LHCN-M2 (cell line): ENCODE measurements around the gene PDZRN4. TPM values are rescaled to one million over a fixed set of nuclear protein-coding genes. Genes with fewer than 3 reads are reported as not detected.
"Not testable (repeated sequence)": the region's sequence is repeated elsewhere in the genome, so short reads cannot be mapped to it uniquely, and the experiment has no call there.

Source experiments
- DNase-seq: peaks from one replicate; pipeline ENCODE4 v3.0.0-alpha.2; 2012; ENCODE audit warnings: low read depth
- total RNA-seq: library from RNA; depleted of rRNA; stranded (reverse); fragments of >200 nt; gene quantifications from 2 replicates; pipeline ENCODE4 v1.2.3, GENCODE V29; 2014

Gene PDZRN4
- total RNA-seq, 1 experiment from 2014 or later: not detected

- DNase-seq: no peak
Observed at GRCh38 chr12:41556176-41556575, 368.1 kb downstream of the PDZRN4 start.

DNA sequence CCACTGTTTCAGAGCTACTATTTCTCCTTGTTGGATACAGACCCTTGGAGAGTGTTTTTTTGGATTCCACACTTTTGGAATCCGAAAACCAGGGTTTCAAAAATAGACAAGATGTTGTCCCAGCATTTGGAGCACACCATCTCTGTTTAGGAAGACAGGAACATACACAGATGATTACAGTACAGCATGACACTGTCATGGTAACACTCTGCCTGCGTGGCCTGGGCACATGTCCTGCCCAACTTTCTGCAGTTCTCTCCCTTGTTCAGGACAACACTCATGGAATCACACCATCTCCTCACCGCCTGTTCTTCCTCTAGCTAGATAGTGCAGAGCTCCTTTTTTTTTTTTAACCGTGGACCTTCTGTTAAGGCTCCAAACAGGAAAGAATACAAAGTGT is 369.2 kb downstream of the PDZRN4 start:
- no peak for DNase-seq

DNA sequence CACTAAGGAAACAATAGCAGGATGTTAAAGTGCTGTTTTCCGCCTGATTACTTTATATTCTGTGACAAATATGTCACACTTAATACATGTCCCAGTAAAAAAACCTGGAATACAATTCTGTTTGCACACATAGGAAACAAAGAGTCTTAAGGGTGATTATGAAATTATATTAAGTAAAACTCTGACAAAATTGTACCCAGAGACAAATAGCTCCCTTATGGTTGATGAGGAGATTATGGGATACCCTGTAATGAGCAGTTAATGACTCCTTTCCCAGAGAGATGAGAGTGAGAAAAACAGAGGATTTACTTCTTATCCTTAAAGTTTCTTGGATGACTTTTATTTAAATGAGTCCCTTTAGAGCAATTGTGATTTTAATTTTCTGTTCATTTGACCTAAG is 370.6 kb downstream of the PDZRN4 start:
- no peak for DNase-seq

DNA sequence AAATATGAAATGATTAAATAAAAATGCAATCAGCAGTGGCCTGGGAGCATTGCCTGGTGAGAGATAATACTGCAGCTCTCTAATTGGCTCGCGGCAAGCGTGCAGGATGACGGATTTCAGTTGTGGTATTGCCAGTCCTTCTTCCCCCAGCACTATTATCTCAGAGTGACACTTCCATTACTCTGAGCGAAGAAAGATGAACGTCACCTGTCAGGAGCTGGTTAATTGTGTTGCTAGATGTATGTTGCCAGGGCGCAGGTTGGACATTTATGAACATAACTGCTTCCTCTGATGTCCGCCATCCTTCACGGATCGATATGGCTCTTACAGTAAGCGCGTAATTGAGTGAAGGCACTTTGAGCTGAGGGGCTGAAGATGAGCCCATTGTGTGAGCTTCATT is 374.9 kb downstream of the PDZRN4 start:
- no peak for DNase-seq

- DNase-seq: no peak
Observed at GRCh38 chr12:41564816-41565215, 376.7 kb downstream of the PDZRN4 start.

DNA sequence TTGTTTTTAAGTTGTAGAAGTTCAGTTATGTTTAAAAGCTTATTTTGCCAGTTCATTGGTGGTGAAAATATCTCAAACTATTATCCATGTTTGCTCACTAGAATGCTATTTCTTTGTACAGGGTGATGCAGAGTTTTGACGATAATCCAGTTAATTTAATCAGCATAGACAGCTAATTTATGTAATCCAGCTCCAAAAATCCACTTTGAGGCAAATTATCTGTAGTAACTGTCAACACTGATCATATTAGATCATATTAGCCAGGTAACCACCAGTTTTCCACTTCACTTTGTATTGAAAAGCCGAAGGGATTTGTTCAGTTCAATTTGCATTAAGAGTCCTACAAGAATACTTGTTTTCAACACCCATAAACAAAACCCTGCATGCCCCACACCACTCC is 378.6 kb downstream of the PDZRN4 start:
- DNase-seq: no peak

GRCh38 chr12:41573445-41573844 is 385.3 kb downstream of the PDZRN4 start:
- DNase-seq: no peak

DNA sequence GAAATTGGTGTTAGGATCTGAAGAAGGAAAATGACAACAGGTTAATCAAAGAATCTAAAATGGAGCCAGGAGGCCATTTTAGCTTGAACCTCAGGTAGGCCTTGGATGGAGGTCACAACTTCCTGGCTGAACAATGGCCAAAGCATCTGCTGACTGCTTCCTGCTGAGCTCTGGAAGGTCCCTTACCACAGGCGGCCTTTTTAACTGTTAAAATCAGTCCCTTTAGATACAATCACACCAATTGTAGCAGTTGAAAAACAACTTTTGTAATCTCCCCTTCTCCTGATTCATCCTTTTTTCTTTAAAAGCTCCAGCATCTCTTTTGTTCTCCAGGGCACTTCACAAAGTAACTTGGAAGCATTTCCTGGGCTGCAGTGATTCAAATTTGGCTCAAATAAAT is 388.8 kb downstream of the PDZRN4 start:
- no peak for DNase-seq

DNA sequence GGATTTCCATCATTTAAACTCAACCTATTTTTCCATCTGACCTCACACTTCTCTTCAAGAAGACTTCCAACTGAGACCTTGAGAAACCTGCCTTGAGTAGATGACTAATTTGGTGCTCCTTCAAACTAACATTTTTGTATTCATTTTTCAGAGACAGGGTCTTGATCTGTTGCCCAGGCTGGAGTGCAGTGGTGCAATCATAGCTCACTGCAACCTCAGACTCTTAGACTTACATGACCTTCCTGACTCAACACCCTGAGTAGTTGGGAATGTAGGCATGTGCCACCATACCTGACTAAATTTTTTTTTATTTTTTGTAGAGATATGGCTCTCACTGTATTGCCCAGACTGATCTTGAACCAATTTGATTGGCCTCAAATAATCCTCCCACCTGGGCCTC is 389.9 kb downstream of the PDZRN4 start:
- DNase-seq: no peak

GRCh38 chr12:41585784-41586183 is 397.7 kb downstream of the PDZRN4 start:
- no peak for DNase-seq

- no peak for DNase-seq
Observed at GRCh38 chr12:41587574-41587973, 399.5 kb downstream of the PDZRN4 start.

DNA sequence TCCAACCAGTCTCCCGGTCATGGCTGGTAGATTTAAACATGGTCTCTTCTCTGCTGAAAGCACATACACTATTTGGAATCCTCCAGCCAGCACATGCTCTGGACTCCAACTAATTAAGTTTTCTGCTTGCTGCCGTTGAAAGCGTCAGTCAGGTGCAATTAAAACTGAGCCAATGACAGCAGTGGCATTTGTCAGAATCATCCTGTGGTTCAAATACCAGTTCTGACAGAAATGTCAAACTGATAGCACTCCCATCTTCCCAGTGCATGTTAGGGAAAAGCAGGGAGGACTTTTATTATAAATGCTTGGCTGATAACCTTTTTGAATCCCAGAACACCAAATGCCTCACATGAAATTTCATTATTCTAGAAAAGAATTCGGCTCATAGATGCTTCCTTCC is 401.8 kb downstream of the PDZRN4 start:
- DNase-seq: no peak

DNA sequence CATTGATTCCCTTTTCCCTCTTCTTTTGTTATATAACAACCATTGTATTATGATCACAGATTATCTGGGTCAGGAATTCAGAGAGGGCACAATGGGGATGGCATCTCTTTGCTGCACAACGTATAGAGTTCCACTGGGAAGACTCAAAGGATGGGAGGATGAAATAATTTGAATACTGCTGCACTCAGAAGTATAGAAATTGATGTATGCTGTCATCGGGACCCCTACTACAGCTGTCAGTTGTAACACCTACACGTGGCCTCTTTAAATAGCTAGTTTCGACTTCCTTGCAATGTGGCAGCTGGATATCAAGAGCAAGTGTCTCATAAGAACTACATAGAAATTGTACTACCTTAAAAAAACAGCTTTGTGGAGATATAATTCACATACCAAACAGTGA is 408.1 kb downstream of the PDZRN4 start:
- DNase-seq: no peak

GRCh38 chr12:41604830-41605229 is 416.7 kb downstream of the PDZRN4 start:
- DNase-seq: peak; percentile 0

- no peak for DNase-seq
Observed at GRCh38 chr12:41605545-41606305, 417.6 kb downstream of the PDZRN4 start.

DNA sequence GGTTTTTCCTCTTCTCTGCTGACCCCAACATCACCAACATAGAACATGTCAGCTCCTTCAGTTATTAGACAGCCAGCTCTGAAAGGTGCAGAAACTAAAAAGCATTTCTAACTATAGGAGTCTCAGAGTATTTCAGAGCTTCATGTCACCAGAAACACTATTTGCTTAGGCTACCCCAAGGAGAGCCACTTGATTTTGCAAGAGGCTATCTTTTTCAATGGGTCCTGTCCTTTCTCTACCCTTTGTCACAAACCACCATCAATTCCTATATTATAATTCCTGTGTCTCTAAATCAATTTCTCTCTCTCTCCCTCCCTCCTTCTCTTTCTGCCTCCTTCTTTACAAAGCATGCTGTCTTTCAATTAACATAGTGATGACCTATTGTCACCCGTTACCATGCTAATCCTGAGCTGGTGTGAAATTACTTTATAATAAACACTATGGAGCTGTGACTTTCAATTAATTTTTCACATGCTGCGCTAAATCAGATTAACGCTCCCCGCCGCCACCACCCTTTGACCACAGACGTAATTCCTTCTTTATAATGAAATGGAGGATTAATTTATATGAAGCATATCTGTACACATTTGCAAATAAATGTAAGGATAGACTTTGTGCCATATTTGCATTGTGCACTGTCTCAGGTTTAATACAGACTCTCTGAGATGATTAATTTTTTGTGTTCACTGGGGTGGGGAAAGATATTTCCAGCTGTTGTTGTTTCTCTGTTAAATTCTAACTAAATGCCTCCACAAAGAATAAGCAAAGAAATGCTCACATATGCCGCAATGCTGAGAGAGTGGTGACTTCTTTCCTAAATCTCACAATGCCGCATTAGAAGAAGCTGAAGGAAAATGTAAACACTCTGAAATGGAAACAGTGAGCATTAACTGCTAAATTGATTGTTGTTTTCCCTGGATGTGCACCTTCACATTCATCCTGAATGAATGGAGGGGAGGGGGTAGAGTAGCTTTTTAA is 418.6 kb downstream of the PDZRN4 start:
- DNase-seq: no peak

GRCh38 chr12:41612892-41613557 is 424.9 kb downstream of the PDZRN4 start:
- no peak for DNase-seq

DNA sequence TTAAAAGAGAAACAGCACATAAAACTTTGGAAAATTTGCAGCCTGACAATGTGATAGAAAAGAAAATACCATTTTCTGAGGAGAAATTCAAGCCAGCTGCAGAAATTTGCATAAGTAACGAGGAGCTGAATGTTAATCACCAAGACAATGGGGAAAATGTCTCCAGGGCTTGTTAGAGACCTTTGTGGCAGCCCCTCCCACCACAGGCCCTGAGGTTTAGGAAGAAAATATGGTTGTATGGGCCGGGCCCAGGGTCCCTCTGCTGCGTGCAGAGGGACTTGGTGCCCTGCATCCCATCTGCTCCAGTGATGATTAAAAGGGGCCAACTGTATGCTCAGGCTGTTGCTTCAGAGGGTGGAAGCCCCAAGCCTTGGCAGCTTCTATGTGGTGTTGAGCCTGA is 427.1 kb downstream of the PDZRN4 start:
- DNase-seq: not testable (repeated sequence)

GRCh38 chr12:41619705-41620104 is 431.6 kb downstream of the PDZRN4 start:
- no peak for DNase-seq

GRCh38 chr12:41621291-41621690 is 433.2 kb downstream of the PDZRN4 start:
- DNase-seq: no peak
